ENCODE measurements around the gene C1R.

- TF ChIP-seq, protein P1, sequence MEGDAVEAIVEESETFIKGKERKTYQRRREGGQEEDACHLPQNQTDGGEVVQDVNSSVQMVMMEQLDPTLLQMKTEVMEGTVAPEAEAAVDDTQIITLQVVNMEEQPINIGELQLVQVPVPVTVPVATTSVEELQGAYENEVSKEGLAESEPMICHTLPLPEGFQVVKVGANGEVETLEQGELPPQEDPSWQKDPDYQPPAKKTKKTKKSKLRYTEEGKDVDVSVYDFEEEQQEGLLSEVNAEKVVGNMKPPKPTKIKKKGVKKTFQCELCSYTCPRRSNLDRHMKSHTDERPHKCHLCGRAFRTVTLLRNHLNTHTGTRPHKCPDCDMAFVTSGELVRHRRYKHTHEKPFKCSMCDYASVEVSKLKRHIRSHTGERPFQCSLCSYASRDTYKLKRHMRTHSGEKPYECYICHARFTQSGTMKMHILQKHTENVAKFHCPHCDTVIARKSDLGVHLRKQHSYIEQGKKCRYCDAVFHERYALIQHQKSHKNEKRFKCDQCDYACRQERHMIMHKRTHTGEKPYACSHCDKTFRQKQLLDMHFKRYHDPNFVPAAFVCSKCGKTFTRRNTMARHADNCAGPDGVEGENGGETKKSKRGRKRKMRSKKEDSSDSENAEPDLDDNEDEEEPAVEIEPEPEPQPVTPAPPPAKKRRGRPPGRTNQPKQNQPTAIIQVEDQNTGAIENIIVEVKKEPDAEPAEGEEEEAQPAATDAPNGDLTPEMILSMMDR (IDR thresholded peaks at IDR 0.05) = no peak
- no peak for TF ChIP-seq REST (IDR thresholded peaks at IDR 0.05; ENCODE audit: insufficient read depth in 1 of 2, low read depth in 2 of 2, low read length in 1 of 2)
- no peak for TF ChIP-seq TCF7L2 (IDR thresholded peaks at IDR 0.05; ENCODE audit: low read depth, low read length)
Observed at GRCh38 chr12:7068240-7068993, 23.8 kb downstream of the C1R start.

All from Panc1 (cell line).